Prostate gland (tissue), 2 donors: ENCODE results near the gene LMX1B.
"Not testable (repeated sequence)": the region's sequence is repeated elsewhere in the genome, so short reads cannot be mapped to it uniquely, and the experiment has no call there.

Experiments
- POLR2A ChIP-seq: fragments of 450-650 bp; IDR thresholded peaks from one replicate; pipeline ENCODE4 v1.6.1; 2016; ENCODE audit warnings: antibody characterized with exemption, mild to moderate bottlenecking
- TF ChIP-seq, protein P1 (sequence below), 4 experiments: fragments of 200-600 bp in 2 of 4; fragments of 450-650 bp in 2 of 4; sonication (generic) in 2 of 4; IDR thresholded peaks; 1 replicate in 3 of 4; 2 replicates in 1 of 4; pipeline ENCODE4 v1.5.1; 2016 to 2019; ENCODE audit warnings: antibody characterized with exemption in 4 of 4, mild to moderate bottlenecking in 2 of 4, moderate library complexity in 2 of 4

DNA sequence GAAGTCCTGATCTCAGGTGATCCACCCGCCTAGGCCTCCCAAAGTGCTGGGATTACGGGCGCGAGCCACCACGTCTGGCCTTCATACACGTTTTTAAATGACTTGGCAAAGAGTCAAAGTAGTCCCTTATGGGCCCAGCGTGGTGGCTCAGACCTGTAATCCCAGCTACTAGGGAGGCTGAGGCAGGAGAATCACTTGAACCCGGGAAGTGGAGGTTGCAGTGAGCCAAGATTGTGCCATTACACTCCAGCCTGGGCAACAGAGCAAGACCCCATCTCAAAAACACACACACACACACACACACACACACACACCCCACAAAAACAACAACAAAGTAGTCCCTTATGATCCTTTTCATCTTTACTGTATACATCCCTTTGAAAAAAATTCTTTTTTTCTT, 116.9 kb downstream of the LMX1B start:
- TF ChIP-seq, protein P1, sequence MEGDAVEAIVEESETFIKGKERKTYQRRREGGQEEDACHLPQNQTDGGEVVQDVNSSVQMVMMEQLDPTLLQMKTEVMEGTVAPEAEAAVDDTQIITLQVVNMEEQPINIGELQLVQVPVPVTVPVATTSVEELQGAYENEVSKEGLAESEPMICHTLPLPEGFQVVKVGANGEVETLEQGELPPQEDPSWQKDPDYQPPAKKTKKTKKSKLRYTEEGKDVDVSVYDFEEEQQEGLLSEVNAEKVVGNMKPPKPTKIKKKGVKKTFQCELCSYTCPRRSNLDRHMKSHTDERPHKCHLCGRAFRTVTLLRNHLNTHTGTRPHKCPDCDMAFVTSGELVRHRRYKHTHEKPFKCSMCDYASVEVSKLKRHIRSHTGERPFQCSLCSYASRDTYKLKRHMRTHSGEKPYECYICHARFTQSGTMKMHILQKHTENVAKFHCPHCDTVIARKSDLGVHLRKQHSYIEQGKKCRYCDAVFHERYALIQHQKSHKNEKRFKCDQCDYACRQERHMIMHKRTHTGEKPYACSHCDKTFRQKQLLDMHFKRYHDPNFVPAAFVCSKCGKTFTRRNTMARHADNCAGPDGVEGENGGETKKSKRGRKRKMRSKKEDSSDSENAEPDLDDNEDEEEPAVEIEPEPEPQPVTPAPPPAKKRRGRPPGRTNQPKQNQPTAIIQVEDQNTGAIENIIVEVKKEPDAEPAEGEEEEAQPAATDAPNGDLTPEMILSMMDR (IDR thresholded peaks at IDR 0.05): not testable (repeated sequence)
- not testable (repeated sequence) for TF ChIP-seq POLR2A
